ENCODE data around the gene COL18A1. TPM values are rescaled to one million over a fixed set of nuclear protein-coding genes. Genes with fewer than 3 reads are reported as not detected.

The COL18A1 gene
- total and polyA plus RNA-seq, 9 of the 15 experiments (the other 6 are each of a cell fraction or from before 2014, with no cell fraction given), result 0.14 to 16.4 (median 2.0) TPM

GRCh38 chr21:45549626-45550463 lies 144.9 kb downstream of the COL18A1 start:
- no peak for DNase-seq (ENCODE audit: extremely low read depth in 1 of 4, low spot score in 3 of 4)
- H3K27me3 ChIP-seq (ENCODE audit: control insufficient read depth in 2 of 2, insufficient read depth in 2 of 2, low read length in 2 of 2), result peaks cover 4 to 13% of the 10 kb centered on the region in 2 experiments; a peak in 4 of 5 replicates
- peak overlapping the region; percentile 56 for H2AFZ ChIP-seq (ENCODE audit: low read depth, low read length)
- no peaks in the 10 kb centered on the region for H3K79me2 ChIP-seq (ENCODE audit: control insufficient read depth, insufficient read depth, low read length)
- in situ Hi-C loops (cut with MboI) (no loop called here), intact Hi-C loops (cut with micrococcal nuclease) (no loop called here)
- no TSS peak for BruUV-seq (replicated peaks)
- 41% methylated on average over 12 of the region's 15 CpGs for WGBS (ENCODE audit: insufficient coverage, low coverage, missing lambda C conversion rate)
- H4K20me1 ChIP-seq (replicated peaks; ENCODE audit: control insufficient read depth, insufficient read depth, low read length), result no peaks in the 10 kb centered on the region
- ATAC-seq, result no peak
- H3K4me3 ChIP-seq, result no peak overlapping the region
- no peak overlapping the region for H3K27ac ChIP-seq (ENCODE audit: extremely low read depth, low read depth, low read length)
- no peaks in the 10 kb centered on the region for H3K36me3 ChIP-seq (ENCODE audit: control insufficient read depth, insufficient read depth, low read length)
- peaks cover 13 to 44% of the 10 kb centered on the region in 2 experiments; a peak in 3 of 5 replicates for H3K4me1 ChIP-seq (replicated peaks in 1 of 2; ENCODE audit: control insufficient read depth in 2 of 2, insufficient read depth in 2 of 2, low read length in 2 of 2)
- H3K9me3 ChIP-seq (replicated peaks; ENCODE audit: control insufficient read depth, insufficient read depth, low read depth, low read length), result no peaks in the 10 kb centered on the region
- H3K4me2 ChIP-seq (ENCODE audit: insufficient read depth, low read length), result no peak overlapping the region
- ChIA-PET CTCF (ENCODE audit: low intra/inter-chr PET ratio) (no interaction called here), POLR2A (interaction anchor here (0.8 kb wide), 1 partner anchor 9 kb away, joined by 3 read pairs; no protein-coding TSS in a partner anchor)
- no peak for FAIRE-seq
- H3K9ac ChIP-seq (ENCODE audit: insufficient read depth in 1 of 2, low read depth in 2 of 2, low read length in 2 of 2), result 0 out of 4 replicates have a peak overlapping the region, but pooled peaks of 1 of the 2 experiments have one; percentile 7
- no peaks in the 10 kb centered on the region for H3K9me1 ChIP-seq (ENCODE audit: control insufficient read depth, insufficient read depth, low read length)
- TF ChIP-seq, protein P1, sequence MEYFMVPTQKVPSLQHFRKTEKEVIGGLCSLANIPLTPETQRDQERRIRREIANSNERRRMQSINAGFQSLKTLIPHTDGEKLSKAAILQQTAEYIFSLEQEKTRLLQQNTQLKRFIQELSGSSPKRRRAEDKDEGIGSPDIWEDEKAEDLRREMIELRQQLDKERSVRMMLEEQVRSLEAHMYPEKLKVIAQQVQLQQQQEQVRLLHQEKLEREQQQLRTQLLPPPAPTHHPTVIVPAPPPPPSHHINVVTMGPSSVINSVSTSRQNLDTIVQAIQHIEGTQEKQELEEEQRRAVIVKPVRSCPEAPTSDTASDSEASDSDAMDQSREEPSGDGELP (CRISPR knock-in tag; IDR thresholded peaks at IDR 0.05; ENCODE audit: borderline replicate concordance), result peak; percentile 25; the same call in 1 of the 2 replicates
- no peak for TF ChIP-seq PCBP1 (IDR thresholded peaks at IDR 0.05; ENCODE audit: low read depth, low read length, poor library complexity, severe bottlenecking)
- no peak for TF ChIP-seq CXXC5 (CRISPR knock-in tag; IDR thresholded peaks at IDR 0.05)
- TF ChIP-seq, protein P2, sequence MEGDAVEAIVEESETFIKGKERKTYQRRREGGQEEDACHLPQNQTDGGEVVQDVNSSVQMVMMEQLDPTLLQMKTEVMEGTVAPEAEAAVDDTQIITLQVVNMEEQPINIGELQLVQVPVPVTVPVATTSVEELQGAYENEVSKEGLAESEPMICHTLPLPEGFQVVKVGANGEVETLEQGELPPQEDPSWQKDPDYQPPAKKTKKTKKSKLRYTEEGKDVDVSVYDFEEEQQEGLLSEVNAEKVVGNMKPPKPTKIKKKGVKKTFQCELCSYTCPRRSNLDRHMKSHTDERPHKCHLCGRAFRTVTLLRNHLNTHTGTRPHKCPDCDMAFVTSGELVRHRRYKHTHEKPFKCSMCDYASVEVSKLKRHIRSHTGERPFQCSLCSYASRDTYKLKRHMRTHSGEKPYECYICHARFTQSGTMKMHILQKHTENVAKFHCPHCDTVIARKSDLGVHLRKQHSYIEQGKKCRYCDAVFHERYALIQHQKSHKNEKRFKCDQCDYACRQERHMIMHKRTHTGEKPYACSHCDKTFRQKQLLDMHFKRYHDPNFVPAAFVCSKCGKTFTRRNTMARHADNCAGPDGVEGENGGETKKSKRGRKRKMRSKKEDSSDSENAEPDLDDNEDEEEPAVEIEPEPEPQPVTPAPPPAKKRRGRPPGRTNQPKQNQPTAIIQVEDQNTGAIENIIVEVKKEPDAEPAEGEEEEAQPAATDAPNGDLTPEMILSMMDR (IDR thresholded peaks at IDR 0.05 in 2 of 3, conservative IDR thresholded peaks at IDR 0.05 in 1 of 3; ENCODE audit: insufficient read depth in 2 of 3, low read depth in 1 of 3, low read length in 3 of 3), result 0 out of 6 replicates have a peak, but pooled peaks of 1 of the 3 experiments have one; percentile 15
- TF ChIP-seq, protein P3, sequence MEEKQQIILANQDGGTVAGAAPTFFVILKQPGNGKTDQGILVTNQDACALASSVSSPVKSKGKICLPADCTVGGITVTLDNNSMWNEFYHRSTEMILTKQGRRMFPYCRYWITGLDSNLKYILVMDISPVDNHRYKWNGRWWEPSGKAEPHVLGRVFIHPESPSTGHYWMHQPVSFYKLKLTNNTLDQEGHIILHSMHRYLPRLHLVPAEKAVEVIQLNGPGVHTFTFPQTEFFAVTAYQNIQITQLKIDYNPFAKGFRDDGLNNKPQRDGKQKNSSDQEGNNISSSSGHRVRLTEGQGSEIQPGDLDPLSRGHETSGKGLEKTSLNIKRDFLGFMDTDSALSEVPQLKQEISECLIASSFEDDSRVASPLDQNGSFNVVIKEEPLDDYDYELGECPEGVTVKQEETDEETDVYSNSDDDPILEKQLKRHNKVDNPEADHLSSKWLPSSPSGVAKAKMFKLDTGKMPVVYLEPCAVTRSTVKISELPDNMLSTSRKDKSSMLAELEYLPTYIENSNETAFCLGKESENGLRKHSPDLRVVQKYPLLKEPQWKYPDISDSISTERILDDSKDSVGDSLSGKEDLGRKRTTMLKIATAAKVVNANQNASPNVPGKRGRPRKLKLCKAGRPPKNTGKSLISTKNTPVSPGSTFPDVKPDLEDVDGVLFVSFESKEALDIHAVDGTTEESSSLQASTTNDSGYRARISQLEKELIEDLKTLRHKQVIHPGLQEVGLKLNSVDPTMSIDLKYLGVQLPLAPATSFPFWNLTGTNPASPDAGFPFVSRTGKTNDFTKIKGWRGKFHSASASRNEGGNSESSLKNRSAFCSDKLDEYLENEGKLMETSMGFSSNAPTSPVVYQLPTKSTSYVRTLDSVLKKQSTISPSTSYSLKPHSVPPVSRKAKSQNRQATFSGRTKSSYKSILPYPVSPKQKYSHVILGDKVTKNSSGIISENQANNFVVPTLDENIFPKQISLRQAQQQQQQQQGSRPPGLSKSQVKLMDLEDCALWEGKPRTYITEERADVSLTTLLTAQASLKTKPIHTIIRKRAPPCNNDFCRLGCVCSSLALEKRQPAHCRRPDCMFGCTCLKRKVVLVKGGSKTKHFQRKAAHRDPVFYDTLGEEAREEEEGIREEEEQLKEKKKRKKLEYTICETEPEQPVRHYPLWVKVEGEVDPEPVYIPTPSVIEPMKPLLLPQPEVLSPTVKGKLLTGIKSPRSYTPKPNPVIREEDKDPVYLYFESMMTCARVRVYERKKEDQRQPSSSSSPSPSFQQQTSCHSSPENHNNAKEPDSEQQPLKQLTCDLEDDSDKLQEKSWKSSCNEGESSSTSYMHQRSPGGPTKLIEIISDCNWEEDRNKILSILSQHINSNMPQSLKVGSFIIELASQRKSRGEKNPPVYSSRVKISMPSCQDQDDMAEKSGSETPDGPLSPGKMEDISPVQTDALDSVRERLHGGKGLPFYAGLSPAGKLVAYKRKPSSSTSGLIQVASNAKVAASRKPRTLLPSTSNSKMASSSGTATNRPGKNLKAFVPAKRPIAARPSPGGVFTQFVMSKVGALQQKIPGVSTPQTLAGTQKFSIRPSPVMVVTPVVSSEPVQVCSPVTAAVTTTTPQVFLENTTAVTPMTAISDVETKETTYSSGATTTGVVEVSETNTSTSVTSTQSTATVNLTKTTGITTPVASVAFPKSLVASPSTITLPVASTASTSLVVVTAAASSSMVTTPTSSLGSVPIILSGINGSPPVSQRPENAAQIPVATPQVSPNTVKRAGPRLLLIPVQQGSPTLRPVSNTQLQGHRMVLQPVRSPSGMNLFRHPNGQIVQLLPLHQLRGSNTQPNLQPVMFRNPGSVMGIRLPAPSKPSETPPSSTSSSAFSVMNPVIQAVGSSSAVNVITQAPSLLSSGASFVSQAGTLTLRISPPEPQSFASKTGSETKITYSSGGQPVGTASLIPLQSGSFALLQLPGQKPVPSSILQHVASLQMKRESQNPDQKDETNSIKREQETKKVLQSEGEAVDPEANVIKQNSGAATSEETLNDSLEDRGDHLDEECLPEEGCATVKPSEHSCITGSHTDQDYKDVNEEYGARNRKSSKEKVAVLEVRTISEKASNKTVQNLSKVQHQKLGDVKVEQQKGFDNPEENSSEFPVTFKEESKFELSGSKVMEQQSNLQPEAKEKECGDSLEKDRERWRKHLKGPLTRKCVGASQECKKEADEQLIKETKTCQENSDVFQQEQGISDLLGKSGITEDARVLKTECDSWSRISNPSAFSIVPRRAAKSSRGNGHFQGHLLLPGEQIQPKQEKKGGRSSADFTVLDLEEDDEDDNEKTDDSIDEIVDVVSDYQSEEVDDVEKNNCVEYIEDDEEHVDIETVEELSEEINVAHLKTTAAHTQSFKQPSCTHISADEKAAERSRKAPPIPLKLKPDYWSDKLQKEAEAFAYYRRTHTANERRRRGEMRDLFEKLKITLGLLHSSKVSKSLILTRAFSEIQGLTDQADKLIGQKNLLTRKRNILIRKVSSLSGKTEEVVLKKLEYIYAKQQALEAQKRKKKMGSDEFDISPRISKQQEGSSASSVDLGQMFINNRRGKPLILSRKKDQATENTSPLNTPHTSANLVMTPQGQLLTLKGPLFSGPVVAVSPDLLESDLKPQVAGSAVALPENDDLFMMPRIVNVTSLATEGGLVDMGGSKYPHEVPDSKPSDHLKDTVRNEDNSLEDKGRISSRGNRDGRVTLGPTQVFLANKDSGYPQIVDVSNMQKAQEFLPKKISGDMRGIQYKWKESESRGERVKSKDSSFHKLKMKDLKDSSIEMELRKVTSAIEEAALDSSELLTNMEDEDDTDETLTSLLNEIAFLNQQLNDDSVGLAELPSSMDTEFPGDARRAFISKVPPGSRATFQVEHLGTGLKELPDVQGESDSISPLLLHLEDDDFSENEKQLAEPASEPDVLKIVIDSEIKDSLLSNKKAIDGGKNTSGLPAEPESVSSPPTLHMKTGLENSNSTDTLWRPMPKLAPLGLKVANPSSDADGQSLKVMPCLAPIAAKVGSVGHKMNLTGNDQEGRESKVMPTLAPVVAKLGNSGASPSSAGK (IDR thresholded peaks at IDR 0.05), result peak; percentile 47; the same call in 1 of the 2 replicates
